ENCODE results near the gene UGGT2. TPM values are rescaled to one million over a fixed set of nuclear protein-coding genes. Genes with fewer than 3 reads are reported as not detected.
"Not testable (repeated sequence)": the region's sequence is repeated elsewhere in the genome, so short reads cannot be mapped to it uniquely, and the experiment has no call there.

The UGGT2 gene
- total RNA-seq, 4 donors from 2014 or later, result 17.5 to 29.9 (median 25.2) TPM

DNA sequence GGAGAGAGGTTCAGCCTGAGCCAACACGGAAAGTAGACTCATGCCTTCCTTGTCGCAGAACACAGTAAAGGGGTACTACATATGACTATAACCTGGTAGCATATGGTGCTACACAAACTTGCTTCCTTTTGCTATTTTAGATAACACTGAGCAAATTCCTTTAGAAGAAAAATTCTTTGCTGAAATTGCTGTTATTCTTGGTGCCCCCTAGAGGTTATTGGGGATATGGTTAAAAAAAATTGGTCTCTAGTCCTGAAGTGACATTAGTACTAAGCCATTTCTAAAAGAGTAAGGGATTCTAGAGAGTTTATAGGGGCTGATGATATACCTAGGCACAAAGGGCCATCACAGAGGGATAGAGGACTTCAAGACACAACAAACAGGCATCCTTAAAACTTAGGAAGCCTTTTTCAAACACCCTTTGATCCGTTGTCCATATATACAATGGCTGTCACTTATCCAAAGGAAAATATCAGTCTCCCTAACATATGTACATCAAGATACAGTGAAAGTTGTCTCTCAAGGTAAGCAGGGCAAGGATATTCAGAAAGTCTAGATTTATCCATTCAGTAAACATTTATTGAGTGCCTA lies 22.8 kb upstream of the UGGT2 start:
- no peaks in the 10 kb centered on the region for H3K36me3 ChIP-seq
- no peak for DNase-seq
- H3K4me1 ChIP-seq, result no peaks in the 10 kb centered on the region
- H3K27me3 ChIP-seq, result no peaks in the 10 kb centered on the region
- TF ChIP-seq, protein P1, sequence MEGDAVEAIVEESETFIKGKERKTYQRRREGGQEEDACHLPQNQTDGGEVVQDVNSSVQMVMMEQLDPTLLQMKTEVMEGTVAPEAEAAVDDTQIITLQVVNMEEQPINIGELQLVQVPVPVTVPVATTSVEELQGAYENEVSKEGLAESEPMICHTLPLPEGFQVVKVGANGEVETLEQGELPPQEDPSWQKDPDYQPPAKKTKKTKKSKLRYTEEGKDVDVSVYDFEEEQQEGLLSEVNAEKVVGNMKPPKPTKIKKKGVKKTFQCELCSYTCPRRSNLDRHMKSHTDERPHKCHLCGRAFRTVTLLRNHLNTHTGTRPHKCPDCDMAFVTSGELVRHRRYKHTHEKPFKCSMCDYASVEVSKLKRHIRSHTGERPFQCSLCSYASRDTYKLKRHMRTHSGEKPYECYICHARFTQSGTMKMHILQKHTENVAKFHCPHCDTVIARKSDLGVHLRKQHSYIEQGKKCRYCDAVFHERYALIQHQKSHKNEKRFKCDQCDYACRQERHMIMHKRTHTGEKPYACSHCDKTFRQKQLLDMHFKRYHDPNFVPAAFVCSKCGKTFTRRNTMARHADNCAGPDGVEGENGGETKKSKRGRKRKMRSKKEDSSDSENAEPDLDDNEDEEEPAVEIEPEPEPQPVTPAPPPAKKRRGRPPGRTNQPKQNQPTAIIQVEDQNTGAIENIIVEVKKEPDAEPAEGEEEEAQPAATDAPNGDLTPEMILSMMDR (IDR thresholded peaks at IDR 0.05), result peak in 5 of 6 experiments; percentile 15 to 41 (median 29)
- no peak for TF ChIP-seq POLR2A (IDR thresholded peaks at IDR 0.05)
- H3K9me3 ChIP-seq, result no peaks in the 10 kb centered on the region
- H3K4me3 ChIP-seq, result no peak overlapping the region
- no peak overlapping the region for H3K27ac ChIP-seq

DNA sequence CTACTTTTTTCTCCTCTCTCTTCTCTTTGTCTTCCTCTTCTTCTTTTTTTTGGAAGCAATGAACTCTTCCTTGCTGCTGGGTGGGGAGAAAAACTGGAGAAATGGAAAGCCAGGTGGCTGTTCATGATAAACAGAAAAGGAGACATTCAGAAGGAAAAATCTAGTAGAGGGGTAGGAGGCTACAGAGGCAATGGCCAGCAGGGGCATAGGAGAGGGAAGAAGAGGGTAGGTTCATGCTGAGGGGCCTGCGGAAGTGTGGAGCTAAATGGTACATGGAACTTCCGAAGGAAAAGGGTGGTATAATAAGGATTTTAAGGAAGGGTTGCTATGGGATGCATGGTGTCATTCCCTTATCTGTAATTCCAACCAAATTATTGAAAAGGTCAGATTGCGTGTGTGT lies 19.2 kb upstream of the UGGT2 start:
- Histone ChIP-seq H3K4me1 (no peaks in the 10 kb centered on the region), H3K4me3 (no peak overlapping the region), H3K27ac (no peak overlapping the region), H3K36me3 (no peaks in the 10 kb centered on the region), H3K9me3 (no peaks in the 10 kb centered on the region), H3K27me3 (no peaks in the 10 kb centered on the region)
- DNase-seq, result no peak
- TF ChIP-seq, protein P1 (IDR thresholded peaks at IDR 0.05), result no peak
- TF ChIP-seq POLR2A (IDR thresholded peaks at IDR 0.05), result no peak

DNA sequence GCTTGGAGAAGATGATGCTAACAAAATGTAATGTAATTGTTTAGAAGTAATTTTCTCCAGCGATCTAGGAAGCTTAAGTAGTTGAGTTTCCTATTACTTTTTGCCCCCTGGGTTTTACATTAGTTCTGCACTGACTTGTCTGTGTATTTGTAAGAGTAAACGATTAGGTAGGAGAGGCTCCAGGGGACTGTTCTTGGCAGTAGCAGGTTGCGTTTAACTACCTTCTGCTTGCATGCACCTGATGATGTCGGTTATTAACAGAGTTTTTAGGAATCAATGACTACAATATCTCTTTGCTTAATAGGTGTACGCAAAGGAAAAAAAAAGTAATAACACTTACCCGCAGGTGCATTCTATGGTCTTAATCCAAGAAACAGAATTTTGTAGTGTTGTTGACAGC lies 18.3 kb upstream of the UGGT2 start:
- Histone ChIP-seq H3K27ac (no peak overlapping the region), H3K4me3 (no peak overlapping the region), H3K9me3 (no peaks in the 10 kb centered on the region), H3K4me1 (no peaks in the 10 kb centered on the region), H3K36me3 (no peaks in the 10 kb centered on the region), H3K27me3 (no peaks in the 10 kb centered on the region)
- TF ChIP-seq, protein P1 (IDR thresholded peaks at IDR 0.05), result no peak
- TF ChIP-seq POLR2A (IDR thresholded peaks at IDR 0.05), result no peak
- DNase-seq, result no peak

DNA sequence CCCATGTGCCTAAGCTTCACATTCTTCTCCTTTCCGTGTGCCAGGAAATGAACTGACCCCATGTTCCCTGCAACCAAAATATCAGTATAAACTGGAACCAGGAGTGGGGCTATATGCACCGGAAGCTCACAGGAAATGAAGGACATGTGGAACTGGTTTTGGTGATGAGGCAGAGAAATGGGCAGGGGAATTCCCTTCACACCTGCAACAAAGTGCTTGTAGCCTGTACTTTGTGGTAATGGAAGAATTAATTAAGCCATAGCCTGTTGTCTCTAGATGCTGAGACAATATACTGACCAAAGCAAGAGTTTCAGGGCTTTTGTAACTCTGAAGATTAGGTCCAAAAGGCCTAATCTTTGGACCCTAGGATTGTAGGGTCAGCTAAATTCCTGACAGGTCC lies 15.5 kb upstream of the UGGT2 start:
- no peaks in the 10 kb centered on the region for H3K4me1 ChIP-seq
- no peaks in the 10 kb centered on the region for H3K9me3 ChIP-seq
- DNase-seq, result no peak
- H3K27ac ChIP-seq, result no peak overlapping the region
- H3K4me3 ChIP-seq, result no peak overlapping the region
- TF ChIP-seq POLR2A (IDR thresholded peaks at IDR 0.05), result no peak
- TF ChIP-seq, protein P1 (IDR thresholded peaks at IDR 0.05), result no peak
- no peaks in the 10 kb centered on the region for H3K36me3 ChIP-seq
- H3K27me3 ChIP-seq, result no peaks in the 10 kb centered on the region

DNA sequence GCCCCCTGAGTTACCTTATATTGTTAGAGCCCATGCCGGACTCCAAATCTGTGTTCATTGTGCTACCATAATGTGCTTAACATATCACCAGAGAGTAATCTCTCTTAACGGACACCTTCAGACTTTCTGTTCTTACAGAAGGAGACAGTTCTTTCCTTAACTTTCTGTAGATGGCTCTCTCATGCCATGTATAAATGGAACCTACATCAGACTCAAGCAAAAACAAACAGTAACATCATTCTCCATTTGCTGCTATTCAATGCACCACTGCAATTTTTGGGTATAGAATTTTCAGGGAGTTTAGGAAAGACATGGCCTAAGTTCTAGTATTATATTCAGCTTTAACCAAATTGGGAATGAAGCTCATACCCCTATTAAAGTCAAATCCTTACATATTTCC lies 12.6 kb upstream of the UGGT2 start:
- no peak for TF ChIP-seq POLR2A (IDR thresholded peaks at IDR 0.05)
- TF ChIP-seq, protein P1 (IDR thresholded peaks at IDR 0.05), result no peak

DNA sequence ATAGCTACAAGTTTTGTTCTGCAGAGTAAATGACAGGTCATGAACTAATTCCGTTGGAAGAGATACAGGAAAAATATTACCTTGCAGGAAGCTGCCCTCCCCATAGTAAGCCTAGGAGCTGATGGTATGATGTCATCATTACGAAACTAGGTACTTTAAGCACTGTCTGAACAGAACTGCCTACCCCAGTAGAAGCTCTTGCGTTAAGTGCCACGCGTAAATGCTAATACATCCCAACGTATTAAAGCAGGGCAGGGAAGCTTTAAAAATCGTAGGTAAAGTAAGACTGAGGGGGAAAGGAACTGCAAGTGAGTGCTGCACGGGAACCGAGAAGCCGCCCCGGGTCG lies 572 bp downstream of the UGGT2 start:
- Histone ChIP-seq H3K4me1 (no peaks in the 10 kb centered on the region), H3K27me3 (no peaks in the 10 kb centered on the region), H3K36me3 (no peaks in the 10 kb centered on the region), H3K4me3 (peak overlapping the region; percentile 47 to 88 (median 72)), H3K27ac (peak overlapping the region; percentile 61 to 80 (median 68)), H3K9me3 (no peaks in the 10 kb centered on the region)
- DNase-seq, result no peak
- no peak for TF ChIP-seq POLR2A (IDR thresholded peaks at IDR 0.05)
- TF ChIP-seq, protein P1 (IDR thresholded peaks at IDR 0.05), result no peak

More for the DNA sequence above, 12.6 kb upstream of the UGGT2 start:
- Histone ChIP-seq H3K36me3 (no peaks in the 10 kb centered on the region), H3K4me1 (no peaks in the 10 kb centered on the region), H3K27ac (no peak overlapping the region), H3K4me3 (no peak overlapping the region), H3K9me3 (no peaks in the 10 kb centered on the region), H3K27me3 (no peaks in the 10 kb centered on the region)
- DNase-seq, result no peak

DNA sequence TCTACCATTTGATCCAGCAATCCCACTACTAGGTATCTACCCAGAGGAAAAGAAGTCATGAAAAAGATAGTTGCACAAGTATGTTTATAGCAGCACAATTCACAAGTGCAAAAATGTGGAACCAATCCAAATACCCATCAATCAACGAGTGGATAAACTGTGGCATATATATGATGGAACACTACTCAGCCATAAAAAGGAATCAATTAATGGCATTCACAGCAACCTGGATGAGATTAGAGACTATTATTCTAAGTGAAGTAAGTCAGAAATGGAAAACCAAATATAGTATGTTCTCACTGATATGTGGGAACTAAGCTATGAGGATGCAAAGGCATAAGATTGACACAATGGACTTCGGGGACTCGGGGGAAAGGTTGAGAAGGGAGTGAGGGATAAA lies 1.3 kb downstream of the UGGT2 start:
- DNase-seq, H3K36me3 ChIP-seq, H3K27me3 ChIP-seq, H3K4me1 ChIP-seq, H3K9me3 ChIP-seq, H3K27ac ChIP-seq, H3K4me3 ChIP-seq: not testable (repeated sequence)

DNA sequence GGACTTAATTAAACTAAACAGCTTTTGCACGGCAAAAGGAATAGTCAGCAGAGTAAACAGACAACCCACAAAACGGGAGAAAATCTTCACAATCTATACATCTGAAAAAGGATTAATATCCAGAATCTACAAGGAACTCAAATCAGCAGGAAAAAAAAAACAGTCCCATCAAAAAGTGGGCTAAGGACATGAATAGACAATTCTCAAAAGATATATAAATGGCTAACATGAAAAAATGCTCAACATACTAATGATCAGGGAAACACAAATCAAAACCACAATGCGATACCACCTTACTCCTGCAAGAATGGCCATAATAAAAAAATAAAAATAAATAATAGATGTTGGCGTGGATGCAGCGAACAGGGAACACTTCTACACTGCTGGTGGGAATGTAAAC lies 1.7 kb downstream of the UGGT2 start:
- H3K4me3 ChIP-seq, H3K27ac ChIP-seq, H3K9me3 ChIP-seq, H3K4me1 ChIP-seq, DNase-seq, H3K27me3 ChIP-seq, H3K36me3 ChIP-seq: not testable (repeated sequence)

DNA sequence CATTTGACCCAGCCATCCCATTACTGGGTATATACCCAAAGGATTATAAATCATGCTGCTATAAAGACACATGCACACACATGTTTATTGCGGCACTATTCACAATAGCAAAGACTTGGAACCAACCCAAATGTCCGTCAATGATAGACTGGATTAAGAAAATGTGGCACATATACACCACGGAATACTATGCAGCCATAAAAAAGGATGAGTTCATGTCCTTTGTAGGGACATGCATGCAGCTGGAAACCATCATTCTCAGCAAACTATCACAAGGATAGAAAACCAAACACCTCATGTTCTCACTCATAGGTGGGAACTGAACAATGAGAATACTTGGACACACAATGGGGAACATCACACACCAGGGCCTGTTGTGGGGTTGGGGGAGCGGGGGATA lies 2.2 kb downstream of the UGGT2 start:
- not testable (repeated sequence) for H3K4me3 ChIP-seq

More for the DNA sequence above, 2.2 kb downstream of the UGGT2 start:
- not testable (repeated sequence) for DNase-seq, H3K9me3 ChIP-seq, H3K27me3 ChIP-seq, H3K27ac ChIP-seq, H3K4me1 ChIP-seq, H3K36me3 ChIP-seq

All from Peyer's patch (tissue), 4 donors.